GM19328 (cell line): ENCODE data around the gene HNRNPUL1.
A peak's percentile ranks its signal among the peaks of the same experiment; 100 is the strongest.

ENCODE experiments used
- ATAC-seq: cut with Tn5 transposase; IDR thresholded peaks from one replicate; pipeline ENCODE4 v1.9.1; 2021; ENCODE audit warnings: mild to moderate bottlenecking, moderate library complexity; ENCODE audit not compliant: unreplicated experiment

Gene HNRNPUL1

DNA sequence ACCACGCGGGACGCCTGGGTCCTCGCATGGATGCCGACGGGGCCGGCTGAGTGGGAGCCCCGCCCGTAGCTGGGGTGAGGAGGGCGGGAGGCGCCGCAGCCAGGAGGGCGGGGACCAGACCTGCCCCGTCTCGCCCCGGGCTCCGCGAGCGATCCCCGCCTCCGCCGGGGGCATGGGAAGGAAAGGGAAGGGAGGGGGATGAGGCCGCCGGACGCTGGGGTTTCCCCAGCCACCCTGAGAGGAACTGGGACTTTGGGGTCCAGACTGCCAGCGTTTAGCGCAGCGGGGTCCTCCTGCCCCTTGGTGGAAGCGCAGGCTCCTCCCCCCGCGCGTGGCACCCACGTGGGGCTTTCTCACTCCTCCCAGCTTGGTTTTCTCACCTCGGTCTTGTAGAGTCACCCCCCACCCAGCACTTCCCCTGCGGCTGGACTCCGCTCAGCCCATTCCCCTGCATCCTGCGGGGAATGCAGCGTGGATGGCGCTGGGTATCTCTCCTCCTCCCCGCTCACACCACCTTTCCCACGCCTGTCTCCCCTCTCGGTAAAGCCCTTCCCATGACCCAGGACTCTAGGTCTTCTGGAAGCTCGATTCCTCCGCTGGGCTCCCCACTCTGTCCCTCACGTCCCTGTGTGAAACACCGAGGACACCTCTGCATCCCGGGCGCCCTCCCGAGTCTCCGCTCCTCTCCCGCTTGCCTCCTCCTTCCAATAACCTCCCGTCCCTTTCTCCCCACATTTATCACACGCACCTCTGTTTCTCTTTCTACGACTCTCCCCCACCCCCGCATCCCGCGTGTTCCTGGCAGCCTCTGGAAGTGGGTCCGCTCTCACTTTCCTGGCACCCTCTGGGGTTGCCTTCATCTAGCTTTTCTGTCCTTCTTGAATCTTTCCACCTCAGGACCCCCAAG lies 87.4 kb downstream of the HNRNPUL1 start:
- peak; percentile 45 for ATAC-seq

GRCh38 chr19:41352279-41352608 lies 88.1 kb downstream of the HNRNPUL1 start:
- no peak for ATAC-seq

DNA sequence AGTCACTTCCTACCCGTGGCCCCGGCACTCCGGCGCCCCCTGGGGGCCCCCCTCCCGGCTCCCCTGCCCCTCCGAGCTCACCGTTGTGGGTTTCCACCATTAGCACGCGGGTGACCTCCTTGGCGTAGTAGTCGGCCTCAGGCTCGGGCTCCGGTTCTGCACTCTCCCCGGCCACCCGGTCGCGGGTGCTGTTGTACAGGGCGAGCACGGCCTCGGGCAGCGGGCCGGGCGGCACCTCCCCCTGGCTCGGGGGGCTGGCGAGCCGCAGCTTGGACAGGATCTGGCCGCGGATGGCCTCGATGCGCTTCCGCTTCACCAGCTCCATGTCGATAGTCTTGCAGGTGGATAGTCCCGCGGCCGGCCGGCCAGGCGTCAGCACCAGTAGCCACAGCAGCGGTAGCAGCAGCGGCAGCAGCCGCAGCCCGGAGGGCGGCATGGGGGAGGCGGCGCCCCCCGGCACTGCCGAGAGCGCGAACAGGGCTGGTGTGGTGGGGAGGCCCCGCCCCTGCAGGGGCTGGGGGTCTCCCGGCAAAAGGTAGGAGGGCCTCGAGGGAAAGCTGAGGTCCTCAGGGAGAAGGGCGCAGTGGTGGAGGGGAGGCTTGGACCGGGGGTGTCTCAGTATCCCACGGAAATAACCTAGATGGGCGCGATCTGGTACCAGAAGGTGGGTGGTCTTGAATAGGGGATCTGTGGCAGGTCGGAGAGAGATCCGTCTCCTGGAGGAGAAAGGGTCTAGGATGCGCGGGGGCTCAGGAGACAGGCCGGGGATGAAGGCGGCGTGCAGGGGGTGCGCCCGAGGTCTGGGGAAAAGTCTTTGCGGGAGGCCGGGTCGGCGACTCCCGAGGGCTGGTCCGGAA lies 88.7 kb downstream of the HNRNPUL1 start:
- ATAC-seq: no peak

- peak; percentile 38 for ATAC-seq
Observed at GRCh38 chr19:41353466-41354342, 89.5 kb downstream of the HNRNPUL1 start, which contains the start of gene TGFB1. Gene TGFB1 (minus strand): TSS chr19:41353922. CDS start chr19:41353044, 878 bp downstream.

DNA sequence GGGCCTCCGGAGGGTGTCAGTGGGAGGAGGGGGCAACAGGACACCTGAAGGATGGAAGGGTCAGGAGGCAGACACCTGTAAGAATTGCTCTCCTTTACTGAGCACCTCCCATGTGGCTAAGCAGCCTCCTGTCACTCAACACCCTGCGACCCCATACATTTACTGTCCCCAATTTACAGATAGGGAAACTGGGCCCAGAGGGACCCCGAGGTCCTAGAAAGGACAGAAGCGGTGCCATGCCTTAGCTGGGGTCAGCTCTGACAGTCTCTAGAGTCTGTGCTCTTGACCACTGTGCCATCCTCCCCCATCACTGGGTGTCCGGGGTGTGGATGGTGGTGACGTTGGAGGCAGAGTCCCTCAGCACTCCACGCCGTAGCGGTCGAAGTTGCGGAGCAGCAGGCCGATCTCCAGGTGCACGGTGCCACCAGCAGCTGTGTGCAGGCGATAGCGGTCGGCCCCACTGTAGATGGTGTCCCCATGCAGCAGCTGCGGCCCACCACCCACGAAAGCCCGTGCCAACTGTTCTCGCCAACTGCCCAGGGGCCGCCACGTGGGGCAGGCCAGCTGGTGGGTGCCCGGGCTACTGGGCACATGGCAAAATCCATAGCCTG lies 90.3 kb downstream of the HNRNPUL1 start:
- no peak for ATAC-seq

GRCh38 chr19:41355035-41355434 lies 90.9 kb downstream of the HNRNPUL1 start:
- ATAC-seq: no peak

GRCh38 chr19:41355802-41356201 lies 91.6 kb downstream of the HNRNPUL1 start:
- ATAC-seq: no peak

GRCh38 chr19:41356984-41357739 lies 93.0 kb downstream of the HNRNPUL1 start:
- ATAC-seq: no peak
